RWPE2 (cell line): ENCODE data around the gene FBXO42.

ENCODE experiments used
- ATAC-seq: fragments of 200-7000 bp; cut with Tn5 transposase; 3 replicates; pipeline ENCODE4 v1.9.1; 2021; ENCODE audit warnings: low read depth
- DNase-seq: peaks from one replicate; pipeline ENCODE4 v3.0.0-alpha.2; 2020; ENCODE audit warnings: low spot score
- H3K27ac ChIP-seq: fragments of 450-650 bp; 2 replicates; pipeline ENCODE4 v1.5.1; 2017; ENCODE audit warnings: mild to moderate bottlenecking; ENCODE audit not compliant: poor library complexity, severe bottlenecking
- H3K27me3 ChIP-seq: fragments of 250-450 bp; sonication (Bioruptor Pico); 2 replicates; pipeline ENCODE4 v1.5.1; 2021; ENCODE audit warnings: mild to moderate bottlenecking, moderate library complexity; ENCODE audit not compliant: insufficient read depth, poor library complexity, severe bottlenecking
- H3K36me3 ChIP-seq: fragments of 250-450 bp; sonication (Bioruptor Pico); 2 replicates; pipeline ENCODE4 v1.5.1; 2020; ENCODE audit warnings: low read depth, mild to moderate bottlenecking, moderate library complexity
- H3K4me1 ChIP-seq: fragments of 250-450 bp; sonication (Bioruptor Pico); 2 replicates; pipeline ENCODE4 v1.5.1; 2021; ENCODE audit warnings: mild to moderate bottlenecking, moderate library complexity; ENCODE audit not compliant: insufficient read depth, poor library complexity, severe bottlenecking
- H3K4me3 ChIP-seq: fragments of 250-450 bp; sonication (Bioruptor Pico); 2 replicates; pipeline ENCODE4 v1.5.1; 2021; ENCODE audit warnings: mild to moderate bottlenecking, moderate library complexity; ENCODE audit not compliant: severe bottlenecking
- H3K9me3 ChIP-seq: fragments of 250-450 bp; sonication (Bioruptor Pico); 2 replicates; pipeline ENCODE4 v1.5.1; 2021; ENCODE audit warnings: mild to moderate bottlenecking, moderate library complexity; ENCODE audit not compliant: severe bottlenecking
- TF ChIP-seq, protein P1 (sequence below): fragments of 450-650 bp; IDR thresholded peaks from one replicate; pipeline ENCODE4 v1.5.1; 2017; ENCODE audit warnings: mild to moderate bottlenecking, moderate library complexity; ENCODE audit not compliant: poor library complexity, severe bottlenecking

Gene FBXO42

DNA sequence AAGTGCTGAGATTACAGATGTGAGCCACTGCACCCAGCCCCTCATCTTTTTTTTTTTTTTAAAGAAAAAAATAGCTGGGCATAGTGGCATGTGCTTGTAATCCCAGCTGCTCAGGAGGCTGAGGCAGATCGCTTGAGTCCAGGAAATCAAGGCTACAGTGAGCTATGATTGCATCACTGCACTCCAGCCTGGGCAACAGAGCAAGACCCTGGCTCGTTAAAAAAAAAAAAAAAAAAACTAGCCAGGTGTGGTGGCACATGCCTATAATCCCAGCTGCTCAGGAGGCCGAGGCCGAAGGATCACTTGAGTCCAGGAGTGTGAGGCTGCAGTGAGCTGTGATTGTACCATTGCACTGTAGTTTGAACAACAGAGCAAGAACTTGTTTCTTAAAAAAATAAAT, 28.6 kb upstream of the FBXO42 start:
- Histone ChIP-seq H3K4me1 (peaks cover 5% of the 10 kb centered on the region), H3K27me3 (no peaks in the 10 kb centered on the region), H3K27ac (no peak overlapping the region), H3K4me3 (no peak overlapping the region), H3K36me3 (0 out of 2 replicates have a peak, but pooled peaks cover 6% of the 10 kb centered on the region), H3K9me3 (no peaks in the 10 kb centered on the region)
- DNase-seq (no peak), ATAC-seq (no peak)
- TF ChIP-seq, protein P1, sequence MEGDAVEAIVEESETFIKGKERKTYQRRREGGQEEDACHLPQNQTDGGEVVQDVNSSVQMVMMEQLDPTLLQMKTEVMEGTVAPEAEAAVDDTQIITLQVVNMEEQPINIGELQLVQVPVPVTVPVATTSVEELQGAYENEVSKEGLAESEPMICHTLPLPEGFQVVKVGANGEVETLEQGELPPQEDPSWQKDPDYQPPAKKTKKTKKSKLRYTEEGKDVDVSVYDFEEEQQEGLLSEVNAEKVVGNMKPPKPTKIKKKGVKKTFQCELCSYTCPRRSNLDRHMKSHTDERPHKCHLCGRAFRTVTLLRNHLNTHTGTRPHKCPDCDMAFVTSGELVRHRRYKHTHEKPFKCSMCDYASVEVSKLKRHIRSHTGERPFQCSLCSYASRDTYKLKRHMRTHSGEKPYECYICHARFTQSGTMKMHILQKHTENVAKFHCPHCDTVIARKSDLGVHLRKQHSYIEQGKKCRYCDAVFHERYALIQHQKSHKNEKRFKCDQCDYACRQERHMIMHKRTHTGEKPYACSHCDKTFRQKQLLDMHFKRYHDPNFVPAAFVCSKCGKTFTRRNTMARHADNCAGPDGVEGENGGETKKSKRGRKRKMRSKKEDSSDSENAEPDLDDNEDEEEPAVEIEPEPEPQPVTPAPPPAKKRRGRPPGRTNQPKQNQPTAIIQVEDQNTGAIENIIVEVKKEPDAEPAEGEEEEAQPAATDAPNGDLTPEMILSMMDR: no peak

DNA sequence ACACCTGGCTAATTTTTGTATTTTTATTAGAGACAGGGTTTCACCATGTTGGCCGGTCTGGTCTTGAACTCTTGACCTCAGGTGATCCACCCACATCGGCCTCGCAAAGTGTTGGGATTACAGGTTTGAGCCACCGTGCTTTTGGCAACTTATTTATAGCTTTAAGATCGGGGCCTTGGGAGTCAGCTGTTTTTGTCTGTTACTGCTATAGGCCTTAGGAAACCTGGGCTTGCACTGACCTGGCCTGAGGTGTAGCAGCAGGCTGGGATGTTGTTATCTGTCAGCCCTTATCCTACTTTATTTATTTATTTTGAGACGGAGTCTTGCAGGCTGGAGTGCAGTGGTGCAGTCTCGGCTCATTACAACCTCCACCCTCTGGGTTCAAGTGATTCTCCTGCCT, 26.2 kb upstream of the FBXO42 start:
- peaks cover 23% of the 10 kb centered on the region for H3K4me1 ChIP-seq
- ATAC-seq: no peak
- H3K9me3 ChIP-seq: no peaks in the 10 kb centered on the region
- H3K27ac ChIP-seq: no peak overlapping the region
- DNase-seq: no peak
- H3K4me3 ChIP-seq: no peak overlapping the region
- TF ChIP-seq, protein P1: no peak
- peaks cover 6% of the 10 kb centered on the region; the same call in 1 of the 2 replicates for H3K36me3 ChIP-seq
- H3K27me3 ChIP-seq: no peaks in the 10 kb centered on the region

DNA sequence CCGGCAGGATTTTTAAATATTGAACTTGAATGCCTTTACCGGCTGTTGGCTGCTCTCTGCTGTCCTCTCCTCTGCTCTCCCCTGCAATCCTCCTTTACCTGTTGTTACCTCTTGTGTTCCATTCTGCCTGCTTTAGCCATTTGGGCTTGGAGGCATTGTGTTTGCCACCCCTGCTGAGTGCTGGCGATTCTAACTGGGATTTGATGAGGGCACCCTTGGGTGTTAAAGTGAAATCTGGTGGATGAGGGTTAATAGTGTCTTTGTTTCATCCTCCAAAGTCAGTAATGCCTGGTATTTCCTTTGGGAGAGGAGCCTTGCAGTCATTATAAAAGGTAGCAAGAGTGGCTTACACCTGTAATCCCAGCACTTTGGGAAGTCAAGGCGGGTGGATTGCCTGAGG, 24.7 kb upstream of the FBXO42 start:
- H3K27ac ChIP-seq: peak overlapping the region; percentile 72
- ATAC-seq (no peak), DNase-seq (no peak)
- H3K4me3 ChIP-seq: no peak overlapping the region
- TF ChIP-seq, protein P1: no peak
- H3K4me1 ChIP-seq: peaks cover 27% of the 10 kb centered on the region
- H3K9me3 ChIP-seq: no peaks in the 10 kb centered on the region
- peaks cover 10% of the 10 kb centered on the region; the same call in 1 of the 2 replicates for H3K36me3 ChIP-seq
- H3K27me3 ChIP-seq: no peaks in the 10 kb centered on the region

DNA sequence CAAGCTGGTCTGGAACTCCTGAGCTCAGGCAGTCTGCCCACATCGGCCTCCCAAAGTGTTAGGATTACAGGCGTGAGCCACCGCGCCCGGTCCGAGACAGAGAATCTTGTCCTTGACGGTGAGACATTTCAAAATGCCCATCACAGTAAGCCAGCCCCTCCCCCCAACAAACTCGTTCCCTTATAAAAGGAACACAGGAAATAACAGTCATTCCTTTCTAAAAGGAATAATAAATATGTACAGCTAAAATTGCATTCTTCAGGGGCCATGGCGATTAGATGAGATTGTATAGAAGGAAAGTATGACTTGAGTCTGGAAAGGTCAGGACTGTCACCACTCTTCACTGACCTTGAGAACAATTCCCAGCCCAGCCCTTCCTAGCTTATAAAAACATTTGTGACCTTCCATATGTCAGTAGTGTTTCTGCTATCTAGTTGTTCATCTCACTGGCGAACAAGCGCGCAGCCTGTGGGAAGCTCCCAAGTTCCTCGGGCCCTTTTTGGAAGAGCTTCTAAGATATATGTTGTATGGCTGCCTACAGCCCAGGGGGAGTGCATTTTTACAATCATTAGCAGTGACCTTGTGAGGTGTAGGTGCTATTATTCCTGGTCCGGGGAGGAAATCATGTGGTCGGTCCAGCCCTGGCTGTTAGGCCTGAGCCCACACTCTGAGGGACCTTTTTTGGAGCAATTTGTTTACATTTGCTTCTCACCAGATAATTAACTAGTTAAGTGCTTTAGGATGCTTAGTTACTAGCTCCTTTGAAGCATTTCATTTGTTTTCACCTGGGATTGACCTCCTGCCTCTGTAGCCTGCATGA, 23.5 kb upstream of the FBXO42 start:
- peaks cover 33% of the 10 kb centered on the region for H3K4me1 ChIP-seq
- H3K27me3 ChIP-seq: no peaks in the 10 kb centered on the region
- no peaks in the 10 kb centered on the region for H3K9me3 ChIP-seq
- TF ChIP-seq, protein P1: no peak
- H3K27ac ChIP-seq: peak overlapping the region; percentile 72
- peaks cover 10% of the 10 kb centered on the region; the same call in 1 of the 2 replicates for H3K36me3 ChIP-seq
- DNase-seq (no peak), ATAC-seq (peak; percentile 26; the same call in 2 of the 3 replicates)
- H3K4me3 ChIP-seq: no peak overlapping the region

DNA sequence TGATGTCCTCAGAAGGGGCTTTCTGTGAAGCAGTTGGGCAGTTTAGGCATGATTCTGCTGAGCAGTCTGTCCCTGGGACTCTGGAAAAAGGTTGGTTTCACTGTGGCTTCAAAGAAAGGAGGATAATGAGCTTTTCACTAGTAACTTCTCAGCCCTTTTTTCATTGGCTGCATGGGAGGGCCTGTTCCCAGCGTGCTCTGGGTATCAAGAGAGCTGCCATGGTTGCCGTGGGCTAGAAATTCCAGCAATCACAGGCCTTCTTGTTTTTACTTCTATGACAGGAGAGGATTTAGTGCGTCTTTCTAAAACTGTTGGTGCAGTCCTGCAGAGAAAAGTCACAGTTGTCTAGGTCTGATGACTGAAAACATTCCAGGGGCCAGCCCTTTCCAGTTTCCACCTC, 22.0 kb upstream of the FBXO42 start:
- no peaks in the 10 kb centered on the region for H3K9me3 ChIP-seq
- H3K4me1 ChIP-seq: peaks cover 33% of the 10 kb centered on the region
- TF ChIP-seq, protein P1: no peak
- H3K27ac ChIP-seq: peak overlapping the region; percentile 72
- no peaks in the 10 kb centered on the region for H3K27me3 ChIP-seq
- peaks cover 10% of the 10 kb centered on the region; the same call in 1 of the 2 replicates for H3K36me3 ChIP-seq
- DNase-seq: no peak
- H3K4me3 ChIP-seq: no peak overlapping the region
- no peak for ATAC-seq
